ENCODE results near the gene ATP1B1.

DNA sequence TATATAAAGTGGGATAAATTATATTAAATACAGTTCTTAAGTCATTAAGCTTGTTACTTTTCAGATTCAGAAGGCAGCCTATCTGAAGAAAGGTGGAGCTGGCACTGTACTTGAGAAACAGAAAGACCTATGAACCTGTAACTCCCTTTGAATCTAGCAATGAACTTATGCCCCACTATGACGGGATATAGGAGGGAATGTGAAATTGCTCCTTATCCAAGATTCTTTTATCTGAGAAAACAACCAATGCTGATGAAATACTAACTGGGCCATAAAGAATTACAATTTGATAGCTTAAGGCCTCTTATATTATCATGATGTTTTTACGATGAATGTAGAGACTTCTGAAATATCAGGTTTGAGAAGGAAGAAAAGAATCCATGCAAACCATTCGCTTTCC, 50.1 kb downstream of the ATP1B1 start:
- TF ChIP-seq NR2C2 (CRISPR knock-in tag; IDR thresholded peaks at IDR 0.05) (no peak), ZBTB21 (CRISPR knock-in tag; IDR thresholded peaks at IDR 0.05; ENCODE audit: borderline replicate concordance) (no peak), ZNF671 (CRISPR knock-in tag; IDR thresholded peaks at IDR 0.05) (no peak)
- TF ChIP-seq, protein P1, sequence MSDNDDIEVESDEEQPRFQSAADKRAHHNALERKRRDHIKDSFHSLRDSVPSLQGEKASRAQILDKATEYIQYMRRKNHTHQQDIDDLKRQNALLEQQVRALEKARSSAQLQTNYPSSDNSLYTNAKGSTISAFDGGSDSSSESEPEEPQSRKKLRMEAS (CRISPR knock-in tag; IDR thresholded peaks at IDR 0.05) = no peak
- TF ChIP-seq, protein P2, sequence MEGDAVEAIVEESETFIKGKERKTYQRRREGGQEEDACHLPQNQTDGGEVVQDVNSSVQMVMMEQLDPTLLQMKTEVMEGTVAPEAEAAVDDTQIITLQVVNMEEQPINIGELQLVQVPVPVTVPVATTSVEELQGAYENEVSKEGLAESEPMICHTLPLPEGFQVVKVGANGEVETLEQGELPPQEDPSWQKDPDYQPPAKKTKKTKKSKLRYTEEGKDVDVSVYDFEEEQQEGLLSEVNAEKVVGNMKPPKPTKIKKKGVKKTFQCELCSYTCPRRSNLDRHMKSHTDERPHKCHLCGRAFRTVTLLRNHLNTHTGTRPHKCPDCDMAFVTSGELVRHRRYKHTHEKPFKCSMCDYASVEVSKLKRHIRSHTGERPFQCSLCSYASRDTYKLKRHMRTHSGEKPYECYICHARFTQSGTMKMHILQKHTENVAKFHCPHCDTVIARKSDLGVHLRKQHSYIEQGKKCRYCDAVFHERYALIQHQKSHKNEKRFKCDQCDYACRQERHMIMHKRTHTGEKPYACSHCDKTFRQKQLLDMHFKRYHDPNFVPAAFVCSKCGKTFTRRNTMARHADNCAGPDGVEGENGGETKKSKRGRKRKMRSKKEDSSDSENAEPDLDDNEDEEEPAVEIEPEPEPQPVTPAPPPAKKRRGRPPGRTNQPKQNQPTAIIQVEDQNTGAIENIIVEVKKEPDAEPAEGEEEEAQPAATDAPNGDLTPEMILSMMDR (IDR thresholded peaks at IDR 0.05) = no peak
- TF ChIP-seq, protein P3, sequence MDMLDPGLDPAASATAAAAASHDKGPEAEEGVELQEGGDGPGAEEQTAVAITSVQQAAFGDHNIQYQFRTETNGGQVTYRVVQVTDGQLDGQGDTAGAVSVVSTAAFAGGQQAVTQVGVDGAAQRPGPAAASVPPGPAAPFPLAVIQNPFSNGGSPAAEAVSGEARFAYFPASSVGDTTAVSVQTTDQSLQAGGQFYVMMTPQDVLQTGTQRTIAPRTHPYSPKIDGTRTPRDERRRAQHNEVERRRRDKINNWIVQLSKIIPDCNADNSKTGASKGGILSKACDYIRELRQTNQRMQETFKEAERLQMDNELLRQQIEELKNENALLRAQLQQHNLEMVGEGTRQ (CRISPR knock-in tag; IDR thresholded peaks at IDR 0.05) = no peak
- TF ChIP-seq, protein P4, sequence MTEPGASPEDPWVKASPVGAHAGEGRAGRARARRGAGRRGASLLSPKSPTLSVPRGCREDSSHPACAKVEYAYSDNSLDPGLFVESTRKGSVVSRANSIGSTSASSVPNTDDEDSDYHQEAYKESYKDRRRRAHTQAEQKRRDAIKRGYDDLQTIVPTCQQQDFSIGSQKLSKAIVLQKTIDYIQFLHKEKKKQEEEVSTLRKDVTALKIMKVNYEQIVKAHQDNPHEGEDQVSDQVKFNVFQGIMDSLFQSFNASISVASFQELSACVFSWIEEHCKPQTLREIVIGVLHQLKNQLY (CRISPR knock-in tag; IDR thresholded peaks at IDR 0.05) = no peak
- TF ChIP-seq, protein P5, sequence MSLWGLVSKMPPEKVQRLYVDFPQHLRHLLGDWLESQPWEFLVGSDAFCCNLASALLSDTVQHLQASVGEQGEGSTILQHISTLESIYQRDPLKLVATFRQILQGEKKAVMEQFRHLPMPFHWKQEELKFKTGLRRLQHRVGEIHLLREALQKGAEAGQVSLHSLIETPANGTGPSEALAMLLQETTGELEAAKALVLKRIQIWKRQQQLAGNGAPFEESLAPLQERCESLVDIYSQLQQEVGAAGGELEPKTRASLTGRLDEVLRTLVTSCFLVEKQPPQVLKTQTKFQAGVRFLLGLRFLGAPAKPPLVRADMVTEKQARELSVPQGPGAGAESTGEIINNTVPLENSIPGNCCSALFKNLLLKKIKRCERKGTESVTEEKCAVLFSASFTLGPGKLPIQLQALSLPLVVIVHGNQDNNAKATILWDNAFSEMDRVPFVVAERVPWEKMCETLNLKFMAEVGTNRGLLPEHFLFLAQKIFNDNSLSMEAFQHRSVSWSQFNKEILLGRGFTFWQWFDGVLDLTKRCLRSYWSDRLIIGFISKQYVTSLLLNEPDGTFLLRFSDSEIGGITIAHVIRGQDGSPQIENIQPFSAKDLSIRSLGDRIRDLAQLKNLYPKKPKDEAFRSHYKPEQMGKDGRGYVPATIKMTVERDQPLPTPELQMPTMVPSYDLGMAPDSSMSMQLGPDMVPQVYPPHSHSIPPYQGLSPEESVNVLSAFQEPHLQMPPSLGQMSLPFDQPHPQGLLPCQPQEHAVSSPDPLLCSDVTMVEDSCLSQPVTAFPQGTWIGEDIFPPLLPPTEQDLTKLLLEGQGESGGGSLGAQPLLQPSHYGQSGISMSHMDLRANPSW (CRISPR knock-in tag; conservative IDR thresholded peaks at IDR 0.05; ENCODE audit: low read depth) = no peak

Measured in WTC11 (cell line).